HL-60 (cell line): Measurements from ENCODE around the gene CCDC88B.

Experiments used
- GABPA ChIP-seq: IDR thresholded peaks from 2 replicates; pipeline ENCODE4 v1.6.1; 2012; ENCODE audit warnings: low read depth
- POLR2AphosphoS5 ChIP-seq: IDR thresholded peaks from 2 replicates; pipeline ENCODE4 v1.6.1; 2012; ENCODE audit warnings: low read depth
- REST ChIP-seq: IDR thresholded peaks from 2 replicates; pipeline ENCODE4 v1.6.1; 2012; ENCODE audit warnings: low read depth; ENCODE audit not compliant: insufficient replicate concordance
- SPI1 ChIP-seq: IDR thresholded peaks from 2 replicates; pipeline ENCODE4 v1.6.1; 2012; ENCODE audit warnings: low read depth, mild to moderate bottlenecking, borderline replicate concordance
- TF ChIP-seq, protein P1 (sequence below): IDR thresholded peaks from one replicate; pipeline ENCODE4 v1.5.1; 2011; ENCODE audit warnings: low read length, control low read depth, inconsistent platforms; ENCODE audit not compliant: insufficient read depth

DNA sequence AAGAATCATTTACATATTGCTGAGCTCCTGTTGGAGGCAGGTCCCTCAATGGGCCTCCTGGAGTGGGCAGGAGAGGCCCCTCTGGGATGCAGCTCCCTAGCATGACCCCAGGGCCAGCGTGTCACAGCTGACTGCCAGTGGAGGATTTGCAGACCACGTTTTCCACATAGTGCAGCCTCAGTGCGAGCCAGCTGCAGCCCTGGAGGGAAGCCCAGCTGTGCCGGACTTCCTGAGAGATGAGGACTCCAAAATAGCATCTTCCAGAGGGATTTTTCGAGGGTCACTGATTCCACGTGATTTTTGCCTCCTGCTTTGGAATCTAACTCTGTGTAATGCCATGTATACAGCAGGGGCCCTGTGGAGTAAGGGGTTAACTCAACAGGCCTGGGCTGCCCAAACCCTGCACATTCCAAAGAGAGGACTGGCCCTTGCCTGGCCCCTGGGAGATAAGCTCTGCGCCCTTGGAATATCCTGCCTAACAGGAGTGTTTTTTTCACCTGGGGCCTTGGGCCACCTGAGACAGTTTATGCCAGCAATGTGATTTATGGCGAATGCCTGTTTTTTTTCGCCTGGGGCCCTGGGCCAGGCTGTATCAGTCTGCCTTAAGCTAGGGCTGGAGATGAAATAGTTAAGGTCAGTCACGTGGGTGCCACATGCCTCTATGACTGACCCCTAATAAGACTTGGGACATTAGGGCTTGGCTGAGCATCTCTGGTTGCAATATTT lies 66.4 kb downstream of the CCDC88B start:
- TF ChIP-seq, protein P1, sequence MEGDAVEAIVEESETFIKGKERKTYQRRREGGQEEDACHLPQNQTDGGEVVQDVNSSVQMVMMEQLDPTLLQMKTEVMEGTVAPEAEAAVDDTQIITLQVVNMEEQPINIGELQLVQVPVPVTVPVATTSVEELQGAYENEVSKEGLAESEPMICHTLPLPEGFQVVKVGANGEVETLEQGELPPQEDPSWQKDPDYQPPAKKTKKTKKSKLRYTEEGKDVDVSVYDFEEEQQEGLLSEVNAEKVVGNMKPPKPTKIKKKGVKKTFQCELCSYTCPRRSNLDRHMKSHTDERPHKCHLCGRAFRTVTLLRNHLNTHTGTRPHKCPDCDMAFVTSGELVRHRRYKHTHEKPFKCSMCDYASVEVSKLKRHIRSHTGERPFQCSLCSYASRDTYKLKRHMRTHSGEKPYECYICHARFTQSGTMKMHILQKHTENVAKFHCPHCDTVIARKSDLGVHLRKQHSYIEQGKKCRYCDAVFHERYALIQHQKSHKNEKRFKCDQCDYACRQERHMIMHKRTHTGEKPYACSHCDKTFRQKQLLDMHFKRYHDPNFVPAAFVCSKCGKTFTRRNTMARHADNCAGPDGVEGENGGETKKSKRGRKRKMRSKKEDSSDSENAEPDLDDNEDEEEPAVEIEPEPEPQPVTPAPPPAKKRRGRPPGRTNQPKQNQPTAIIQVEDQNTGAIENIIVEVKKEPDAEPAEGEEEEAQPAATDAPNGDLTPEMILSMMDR: no peak
- TF ChIP-seq POLR2AphosphoS5 (no peak), REST (no peak), GABPA (no peak), SPI1 (no peak)
